C4-2B (cell line): ENCODE results near the gene KMO.

Experiments
- H3K27ac ChIP-seq: fragments of 450-650 bp; 2 replicates; pipeline ENCODE4 v1.5.1; 2017
- ZFX ChIP-seq: fragments of 450-650 bp; IDR thresholded peaks from 2 replicates; pipeline ENCODE4 v1.6.1; 2017
- TF ChIP-seq, protein P1 (sequence below): fragments of 450-650 bp; conservative IDR thresholded peaks from 2 replicates; pipeline ENCODE4 v1.5.1; 2017; ENCODE audit warnings: mild to moderate bottlenecking

The KMO gene

DNA sequence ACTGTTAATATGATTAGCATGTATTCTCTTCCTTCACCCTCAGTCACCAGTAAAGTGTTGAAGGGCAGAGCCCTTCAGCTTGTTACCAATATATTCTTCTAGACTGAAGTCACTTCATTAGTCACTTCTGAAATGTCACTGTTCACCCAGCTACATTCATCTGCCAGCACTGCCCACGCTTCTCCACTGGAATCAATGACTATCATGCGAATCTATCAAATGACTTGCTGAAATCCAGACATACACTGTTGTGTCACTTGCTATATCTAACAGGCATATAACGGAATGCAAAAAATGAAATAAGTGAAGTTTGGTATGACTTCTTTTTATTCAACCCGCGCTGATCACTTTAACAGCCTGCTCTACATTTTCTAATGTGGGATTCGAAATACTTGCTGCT, 28.7 kb upstream of the KMO start:
- no peak overlapping the region for H3K27ac ChIP-seq
- TF ChIP-seq, protein P1, sequence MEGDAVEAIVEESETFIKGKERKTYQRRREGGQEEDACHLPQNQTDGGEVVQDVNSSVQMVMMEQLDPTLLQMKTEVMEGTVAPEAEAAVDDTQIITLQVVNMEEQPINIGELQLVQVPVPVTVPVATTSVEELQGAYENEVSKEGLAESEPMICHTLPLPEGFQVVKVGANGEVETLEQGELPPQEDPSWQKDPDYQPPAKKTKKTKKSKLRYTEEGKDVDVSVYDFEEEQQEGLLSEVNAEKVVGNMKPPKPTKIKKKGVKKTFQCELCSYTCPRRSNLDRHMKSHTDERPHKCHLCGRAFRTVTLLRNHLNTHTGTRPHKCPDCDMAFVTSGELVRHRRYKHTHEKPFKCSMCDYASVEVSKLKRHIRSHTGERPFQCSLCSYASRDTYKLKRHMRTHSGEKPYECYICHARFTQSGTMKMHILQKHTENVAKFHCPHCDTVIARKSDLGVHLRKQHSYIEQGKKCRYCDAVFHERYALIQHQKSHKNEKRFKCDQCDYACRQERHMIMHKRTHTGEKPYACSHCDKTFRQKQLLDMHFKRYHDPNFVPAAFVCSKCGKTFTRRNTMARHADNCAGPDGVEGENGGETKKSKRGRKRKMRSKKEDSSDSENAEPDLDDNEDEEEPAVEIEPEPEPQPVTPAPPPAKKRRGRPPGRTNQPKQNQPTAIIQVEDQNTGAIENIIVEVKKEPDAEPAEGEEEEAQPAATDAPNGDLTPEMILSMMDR, result no peak
- TF ChIP-seq ZFX, result no peak

DNA sequence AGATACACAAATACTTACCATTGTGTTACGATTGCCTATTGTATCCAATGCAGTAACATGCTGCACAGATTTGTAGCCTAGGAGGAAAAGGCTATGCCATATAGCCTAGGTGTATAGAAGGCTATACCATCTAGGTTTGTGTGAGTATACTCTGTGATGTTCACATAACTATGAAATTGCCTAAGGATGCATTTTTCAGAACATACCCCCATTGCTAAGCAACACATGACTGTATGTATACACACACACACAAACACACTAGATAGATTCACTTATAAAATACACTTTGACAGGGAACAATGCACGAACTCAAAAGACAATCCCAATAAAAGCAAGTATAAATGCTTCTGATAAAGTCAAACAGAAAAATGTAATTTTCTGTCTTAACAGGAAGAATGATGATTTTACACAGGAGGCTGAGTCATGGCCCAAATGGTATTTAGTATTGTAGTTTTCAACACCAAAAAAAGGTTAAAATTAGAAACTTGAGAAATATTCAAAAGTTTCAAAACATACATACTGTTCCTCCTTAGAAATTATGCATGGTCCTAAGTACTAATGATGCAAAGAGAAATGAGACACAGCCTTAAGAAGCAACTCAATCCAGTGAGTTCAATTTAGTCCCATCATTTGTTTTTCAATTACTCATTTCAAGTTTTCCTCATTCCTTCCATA, 24.9 kb upstream of the KMO start:
- no peak overlapping the region for H3K27ac ChIP-seq
- TF ChIP-seq, protein P1, result no peak
- no peak for TF ChIP-seq ZFX

DNA sequence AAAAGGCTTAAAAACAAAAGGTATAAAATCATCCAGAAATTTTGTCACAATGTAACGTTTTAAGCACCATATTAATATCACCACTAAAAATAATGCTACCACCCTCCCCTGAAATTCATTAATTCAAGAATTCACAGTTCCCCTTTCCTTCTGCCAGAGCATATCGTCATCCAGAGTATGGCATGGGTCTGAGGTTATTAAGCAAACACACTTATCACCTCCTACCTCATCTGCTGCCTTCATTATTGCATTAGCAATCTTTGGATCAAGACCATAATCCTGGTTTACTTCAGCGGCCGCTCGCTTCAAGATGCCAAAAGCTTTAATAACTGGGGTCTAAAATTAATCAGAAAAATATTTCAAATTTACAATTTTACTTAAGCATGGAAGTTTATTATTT, 18.8 kb upstream of the KMO start:
- no peak for TF ChIP-seq ZFX

DNA sequence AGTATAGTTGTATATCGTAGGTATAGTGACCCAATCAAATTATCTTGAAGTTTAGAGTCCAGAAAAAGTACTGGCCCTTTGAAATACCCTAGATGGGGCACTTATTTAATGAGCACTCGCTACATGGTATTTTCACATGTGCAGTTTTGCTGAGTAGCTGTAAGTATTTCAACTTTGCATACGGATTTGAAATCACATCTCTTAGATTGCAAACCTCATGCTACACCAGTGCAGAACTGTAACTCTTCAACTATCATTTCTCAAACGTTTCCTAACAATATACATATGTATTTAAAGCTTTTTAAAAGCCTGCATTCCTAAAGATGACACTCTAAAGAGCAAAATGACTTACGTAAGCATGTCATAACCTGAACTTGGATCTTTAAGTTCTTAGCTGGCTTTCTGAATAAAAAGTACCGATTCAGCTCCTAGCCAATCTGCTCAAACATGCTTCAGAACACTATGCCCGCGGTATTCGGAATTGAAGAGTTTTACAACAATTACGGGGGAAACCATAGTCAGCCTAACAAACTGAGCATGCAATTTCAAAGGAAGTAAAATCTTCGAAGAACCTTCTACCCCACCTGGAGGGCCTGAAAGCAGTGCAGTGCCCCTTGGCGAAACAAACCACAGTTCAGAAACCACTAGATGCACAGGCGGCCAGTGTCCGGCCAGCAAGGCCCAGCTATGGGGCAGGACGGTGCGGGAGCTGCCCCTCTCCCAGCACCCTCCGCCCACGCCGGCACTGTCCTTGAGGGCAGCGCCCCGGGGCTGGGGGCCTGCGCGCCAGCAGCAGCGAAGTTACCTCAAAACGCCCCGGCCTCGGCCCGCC, 13.5 kb upstream of the KMO start:
- no peak for TF ChIP-seq ZFX
- TF ChIP-seq, protein P1, result no peak
- peak overlapping the region; percentile 94 for H3K27ac ChIP-seq

More for the DNA sequence above, 18.8 kb upstream of the KMO start:
- no peak overlapping the region for H3K27ac ChIP-seq

DNA sequence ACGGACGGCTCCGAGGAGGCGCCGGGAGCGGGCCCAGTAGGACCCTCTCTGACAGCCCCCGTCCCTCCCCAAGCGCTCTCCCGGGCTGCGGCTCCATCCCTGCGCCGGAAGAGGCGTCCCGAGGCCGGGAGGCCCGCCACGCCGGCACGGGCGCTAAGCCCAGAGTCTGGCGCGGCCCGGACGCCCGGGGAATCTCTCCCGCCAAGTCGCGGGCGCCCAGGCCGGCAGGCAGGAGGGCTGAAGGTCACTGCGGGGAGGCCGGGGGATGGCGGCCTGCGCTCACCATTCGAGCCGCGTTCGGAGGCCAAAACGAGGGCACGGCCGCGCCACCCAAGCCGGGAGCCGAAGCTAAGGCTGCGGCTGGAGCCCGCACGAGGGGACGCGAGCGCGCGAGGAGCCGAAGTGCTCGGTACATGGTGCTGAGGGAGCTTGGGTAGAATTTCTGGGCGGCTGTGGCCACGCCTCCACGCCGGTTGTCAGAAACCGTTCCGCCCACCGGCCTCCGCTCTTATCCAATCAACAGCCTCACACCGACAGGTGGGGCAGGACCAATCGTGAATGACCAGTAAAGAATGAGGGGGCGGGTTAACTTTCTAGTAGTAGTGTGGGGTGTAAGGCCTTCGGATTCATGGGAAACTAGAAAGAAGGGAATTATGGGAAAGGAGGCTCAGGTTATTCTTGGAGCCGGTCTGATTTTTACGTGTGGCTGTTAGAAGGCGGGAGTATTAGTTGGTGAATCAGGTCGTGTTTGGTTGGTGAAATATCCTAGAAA, 12.7 kb upstream of the KMO start, which contains the start of gene FH:
FH (minus strand) TSS at position 448 of the 772 bp plus-strand sequence; CDS start at position 415, 33 bp downstream.
- peak within 1 kb of the TSS; percentile 94 for H3K27ac ChIP-seq
- TF ChIP-seq, protein P1, result no peak
- peak; percentile 97 for TF ChIP-seq ZFX

DNA sequence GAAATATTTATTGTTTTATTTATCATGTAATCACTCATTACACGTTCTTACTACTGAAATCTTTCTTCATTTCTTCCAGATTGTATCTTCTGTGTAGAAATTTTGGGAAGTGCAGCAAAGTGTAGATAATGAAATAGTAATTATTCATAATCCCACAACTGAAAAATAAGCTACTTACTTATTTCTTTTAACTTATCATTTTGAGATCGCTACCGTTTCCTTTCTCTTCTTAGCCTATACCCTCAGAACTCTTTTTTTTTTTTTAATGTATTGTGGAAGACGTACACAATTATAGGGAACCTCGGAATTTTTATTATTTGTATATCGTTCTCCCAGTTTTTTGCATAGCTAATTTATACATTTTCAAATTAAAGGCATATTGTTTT, 12.1 kb upstream of the KMO start:
- H3K27ac ChIP-seq, result no peak overlapping the region
- no peak for TF ChIP-seq ZFX
- TF ChIP-seq, protein P1, result no peak

DNA sequence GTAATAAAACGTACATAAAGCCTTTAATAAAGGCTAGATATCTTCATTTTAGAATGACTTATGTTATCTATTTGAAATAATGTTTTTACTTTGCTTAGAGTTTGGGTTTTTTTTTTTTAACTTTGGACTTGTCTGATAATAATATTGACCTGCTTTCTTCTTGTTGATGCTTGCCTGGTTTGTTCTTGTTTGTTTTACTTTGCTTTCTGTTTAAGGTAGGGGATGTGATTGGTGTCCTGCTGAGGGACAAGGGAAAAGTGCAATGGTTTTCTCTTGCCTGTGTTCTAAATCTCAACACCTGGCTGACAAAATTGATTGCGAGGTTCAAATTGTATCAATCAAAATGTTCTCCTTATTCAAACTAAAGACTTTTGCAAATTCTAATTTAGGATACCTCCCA, 10.5 kb upstream of the KMO start:
- H3K27ac ChIP-seq, result no peak overlapping the region
- TF ChIP-seq ZFX, result no peak
- TF ChIP-seq, protein P1, result no peak
